ENCODE measurements around the gene NPFFR2. TPM values are rescaled to one million over a fixed set of nuclear protein-coding genes. Genes with fewer than 3 reads are reported as not detected.

NPFFR2 gene
- total and polyA plus RNA-seq, 12 donors: not detected

GRCh38 chr4:72022553-72022952 lies 9.2 kb upstream of the NPFFR2 start:
- no peaks in the 10 kb centered on the region for H3K4me1 ChIP-seq
- H3K36me3 ChIP-seq: no peaks in the 10 kb centered on the region
- intact Hi-C loops (cut with DNase I): no loop called here
- H3K4me3 ChIP-seq: no peak overlapping the region
- no peaks in the 10 kb centered on the region for H3K9me3 ChIP-seq
- no peak for TF ChIP-seq CTCF (IDR thresholded peaks at IDR 0.05)
- H3K27me3 ChIP-seq: no peaks in the 10 kb centered on the region
- H3K27ac ChIP-seq: no peak overlapping the region
- no peak for DNase-seq
- ATAC-seq: no peak
- 87 to 100% methylated on average over 1 of the region's 1 CpG for WGBS, 2 donors

DNA sequence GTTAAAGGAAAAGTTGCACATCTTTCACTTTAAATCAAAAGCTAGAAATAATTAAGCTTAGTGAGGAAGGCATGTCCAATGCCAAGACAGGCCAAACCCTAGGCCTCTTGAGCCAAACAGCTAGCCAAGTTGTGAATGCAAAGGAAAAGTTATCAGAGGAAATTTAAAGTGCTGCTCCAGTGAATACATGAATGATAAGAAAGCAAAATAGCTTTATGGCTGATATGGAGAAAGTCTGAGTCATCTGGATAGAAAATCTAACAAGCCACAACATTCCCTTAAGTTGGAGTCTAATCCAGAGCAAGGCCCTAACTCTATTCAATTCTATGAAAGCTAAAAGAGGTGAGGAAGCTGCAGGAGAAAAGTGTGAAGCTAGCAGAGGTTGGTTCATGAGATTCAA lies 23.8 kb downstream of the NPFFR2 start:
- Histone ChIP-seq H3K27me3 (no peaks in the 10 kb centered on the region), H3K9me3 (no peaks in the 10 kb centered on the region), H3K36me3 (no peaks in the 10 kb centered on the region), H3K27ac (no peak overlapping the region), H3K4me3 (no peak overlapping the region), H3K4me1 (no peaks in the 10 kb centered on the region)
- DNase-seq (no peak), ATAC-seq (no peak)
- no peak for TF ChIP-seq CTCF (IDR thresholded peaks at IDR 0.05)
- intact Hi-C loops (cut with DNase I): no loop called here

DNA sequence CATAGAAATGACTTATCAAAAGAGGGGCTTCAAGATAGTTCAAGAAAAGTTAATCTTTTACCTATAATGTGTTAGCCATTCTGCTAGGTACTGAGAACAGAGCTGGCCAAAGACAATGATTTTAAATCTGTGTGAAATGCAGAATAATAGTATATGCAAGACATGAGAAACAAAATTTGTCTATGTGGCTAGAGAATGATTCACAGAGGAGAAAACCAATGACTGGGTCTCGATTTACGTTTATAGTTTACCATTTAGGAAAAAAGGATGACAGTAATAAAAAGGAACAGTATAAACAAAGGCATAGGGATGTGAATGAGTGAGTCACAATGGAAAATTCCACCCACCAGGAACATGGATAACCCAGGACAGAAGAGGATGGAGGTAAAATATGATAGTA lies 31.9 kb downstream of the NPFFR2 start:
- no peaks in the 10 kb centered on the region for H3K36me3 ChIP-seq
- H3K27ac ChIP-seq: no peak overlapping the region
- ATAC-seq: no peak
- no peak for DNase-seq
- WGBS, 2 donors: 84 to 88% methylated on average over 2 of the region's 2 CpGs
- H3K27me3 ChIP-seq: no peaks in the 10 kb centered on the region
- intact Hi-C loops (cut with DNase I): no loop called here
- H3K9me3 ChIP-seq: no peaks in the 10 kb centered on the region
- no peak for TF ChIP-seq CTCF (IDR thresholded peaks at IDR 0.05)
- no peaks in the 10 kb centered on the region for H3K4me1 ChIP-seq
- no peak overlapping the region for H3K4me3 ChIP-seq

GRCh38 chr4:72067051-72067450 lies 35.3 kb downstream of the NPFFR2 start:
- ATAC-seq: no peak
- no peak overlapping the region for H3K27ac ChIP-seq
- no peak for DNase-seq
- no peak for TF ChIP-seq CTCF (IDR thresholded peaks at IDR 0.05)
- WGBS, 2 donors: 66 to 71% methylated on average over 7 of the region's 7 CpGs
- intact Hi-C loops (cut with DNase I): no loop called here
- H3K4me3 ChIP-seq: no peak overlapping the region
- H3K9me3 ChIP-seq: no peaks in the 10 kb centered on the region
- H3K4me1 ChIP-seq: no peaks in the 10 kb centered on the region
- H3K36me3 ChIP-seq: no peaks in the 10 kb centered on the region
- H3K27me3 ChIP-seq: no peaks in the 10 kb centered on the region

DNA sequence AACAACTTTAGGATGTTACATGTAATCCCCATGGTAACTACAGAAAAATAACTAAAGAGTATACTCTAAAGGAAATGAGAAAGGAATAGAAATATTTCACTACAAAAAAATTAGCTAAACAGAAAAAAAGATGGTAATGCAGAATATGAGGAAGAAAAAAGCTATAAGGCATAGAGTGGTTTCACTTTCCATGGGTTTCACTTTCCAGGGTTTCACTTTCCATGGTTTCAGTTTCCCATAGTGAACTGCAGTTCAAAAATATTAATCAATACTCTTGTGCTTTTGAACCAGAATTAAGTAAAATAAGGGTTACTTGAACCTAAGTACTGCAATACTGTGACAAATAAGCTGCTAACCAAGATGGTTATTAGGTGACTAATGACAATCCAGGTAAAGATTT lies 42.0 kb downstream of the NPFFR2 start:
- no peaks in the 10 kb centered on the region for H3K4me1 ChIP-seq

More for the DNA sequence above, 42.0 kb downstream of the NPFFR2 start:
- Histone ChIP-seq H3K27me3 (no peaks in the 10 kb centered on the region), H3K27ac (no peak overlapping the region), H3K4me3 (no peak overlapping the region), H3K36me3 (no peaks in the 10 kb centered on the region), H3K9me3 (peaks cover 0 to 4% (median 0%) of the 10 kb centered on the region in 11 donors)
- no peak for TF ChIP-seq CTCF (IDR thresholded peaks at IDR 0.05)
- intact Hi-C loops (cut with DNase I): no loop called here
- no peak for DNase-seq
- no peak for ATAC-seq
